ENCODE measurements around the gene SUPT20H.

The SUPT20H gene

GRCh38 chr13:37058910-37059847 lies at the start of gene SUPT20H:
TSS of gene SUPT20H (minus strand) at chr13:37059688. CDS start at chr13:37051490, 8,198 bp downstream.
- peak; percentile 90 for DNase-seq

- DNase-seq, result no peak
Observed at GRCh38 chr13:37109051-37109678, 49.7 kb upstream of the SUPT20H start.

- no peak for DNase-seq
Observed at GRCh38 chr13:37107868-37108267, 48.4 kb upstream of the SUPT20H start.

GRCh38 chr13:37107456-37107855 lies 48.0 kb upstream of the SUPT20H start:
- no peak for DNase-seq

GRCh38 chr13:37106642-37107041 lies 47.2 kb upstream of the SUPT20H start:
- no peak for DNase-seq

- DNase-seq, result no peak
Observed at GRCh38 chr13:37105251-37105714, 45.8 kb upstream of the SUPT20H start, which contains the start of gene CSNK1A1L. TSS of gene CSNK1A1L (minus strand) at chr13:37105664. CDS start at chr13:37105256, 408 bp downstream.

GRCh38 chr13:37102896-37103295 lies 43.4 kb upstream of the SUPT20H start:
- no peak for DNase-seq

- DNase-seq, result no peak
Observed at GRCh38 chr13:37101201-37101600, 41.7 kb upstream of the SUPT20H start.

- DNase-seq, result no peak
Observed at GRCh38 chr13:37100731-37101130, 41.2 kb upstream of the SUPT20H start.

GRCh38 chr13:37097076-37097475 lies 37.6 kb upstream of the SUPT20H start:
- no peak for DNase-seq

- DNase-seq, result no peak
Observed at GRCh38 chr13:37094840-37095239, 35.4 kb upstream of the SUPT20H start.

GRCh38 chr13:37094099-37094498 lies 34.6 kb upstream of the SUPT20H start:
- DNase-seq, result no peak

GRCh38 chr13:37091835-37092234 lies 32.3 kb upstream of the SUPT20H start:
- DNase-seq, result no peak

GRCh38 chr13:37090912-37091311 lies 31.4 kb upstream of the SUPT20H start:
- DNase-seq, result no peak

- no peak for DNase-seq
Observed at GRCh38 chr13:37089495-37089894, 30.0 kb upstream of the SUPT20H start.

GRCh38 chr13:37087486-37087885 lies 28.0 kb upstream of the SUPT20H start:
- no peak for DNase-seq

- DNase-seq, result no peak
Observed at GRCh38 chr13:37085606-37086005, 26.1 kb upstream of the SUPT20H start.

GRCh38 chr13:37076818-37077217 lies 17.3 kb upstream of the SUPT20H start:
- no peak for DNase-seq

- no peak for DNase-seq
Observed at GRCh38 chr13:37075164-37075563, 15.7 kb upstream of the SUPT20H start.

- peak; percentile 22 for DNase-seq
Observed at GRCh38 chr13:37074703-37075102, 15.2 kb upstream of the SUPT20H start.

GRCh38 chr13:37072024-37072423 lies 12.5 kb upstream of the SUPT20H start:
- DNase-seq, result no peak

GRCh38 chr13:37070956-37071355 lies 11.5 kb upstream of the SUPT20H start:
- no peak for DNase-seq

GRCh38 chr13:37070145-37070695 lies 10.7 kb upstream of the SUPT20H start:
- no peak for DNase-seq

All from CD4-positive, alpha-beta T cell treated with Interleukin-4 for 4 hours (primary cell).